SK-N-SH (cell line): Measurements from ENCODE around the gene FAM107B. TPM values are rescaled to one million over a fixed set of nuclear protein-coding genes. Genes with fewer than 3 reads are reported as not detected.

Source experiments
- CTCF ChIA-PET: fragments of 300-600, 350-600 bp; formaldehyde crosslinking; extraction: SDS; loops from one replicate; lab custom pipeline; 2021; lab: Yijun Ruan, JAX
- POLR2A ChIA-PET: fragments of 350-600 bp; sonication (Branson Sonifier 250); formaldehyde crosslinking; extraction: SDS; loops from one replicate; lab custom pipeline; 2020; ENCODE audit warnings: antibody characterized with exemption, inconsistent platforms; lab: Yijun Ruan, JAX
- DNase-seq: peaks from one replicate; pipeline ENCODE4 v3.0.0; 2012
- H2AFZ ChIP-seq: fragments of 200-600 bp; sonication (generic); 2 replicates; pipeline ENCODE4 v1.8.1; 2016; ENCODE audit warnings: antibody characterized with exemption, mild to moderate bottlenecking, low read depth
- H3F3A ChIP-seq: fragments of 200-600 bp; sonication (generic); replicated peaks from 2 replicates; pipeline ENCODE3; 2016; ENCODE audit warnings: antibody characterized with exemption, mild to moderate bottlenecking; ENCODE audit not compliant: insufficient read depth
- H3K27ac ChIP-seq, 2 experiments: fragments of 200-500 bp in 1 of 2; fragments of 200-600 bp in 1 of 2; sonication (Bioruptor generic) in 1 of 2; sonication (generic), shearing (Covaris generic) in 1 of 2; 2 replicates each; pipeline versions ENCODE4 v1.5.1 to v1.6.1; 2014 to 2016; ENCODE audit warnings: low read depth in 2 of 2, inconsistent platforms in 1 of 2, low read length in 1 of 2, mild to moderate bottlenecking in 1 of 2, mixed read lengths in 1 of 2
- H3K27me3 ChIP-seq: fragments of 200-600 bp; sonication (generic), shearing (Covaris generic); 2 replicates; pipeline ENCODE4 v1.6.1; 2016; ENCODE audit warnings: mixed run types; ENCODE audit not compliant: insufficient read depth
- H3K36me3 ChIP-seq, 2 experiments: fragments of 200-500 bp in 1 of 2; fragments of 200-600 bp in 1 of 2; sonication (Bioruptor generic) in 1 of 2; sonication (generic) in 1 of 2; replicated peaks in 1 of 2; 2 replicates each; pipeline versions ENCODE3 to v1.5.1; 2014 to 2016; ENCODE audit warnings: low read length in 1 of 2, mild to moderate bottlenecking in 1 of 2; ENCODE audit not compliant: insufficient read depth in 2 of 2, control insufficient read depth in 1 of 2
- H3K4me1 ChIP-seq, 2 experiments: fragments of 200-500 bp in 1 of 2; fragments of 200-600 bp in 1 of 2; sonication (Bioruptor generic) in 1 of 2; sonication (generic), shearing (Covaris generic) in 1 of 2; 2 replicates each; pipeline versions ENCODE4 v1.5.1 to v1.6.1; 2014 to 2016; ENCODE audit warnings: low read depth in 1 of 2, low read length in 1 of 2, mixed run types in 1 of 2; ENCODE audit not compliant: insufficient read depth in 2 of 2, control insufficient read depth in 1 of 2
- H3K4me2 ChIP-seq: fragments of 200-600 bp; sonication (generic), shearing (Covaris generic); 2 replicates; pipeline ENCODE4 v1.6.1; 2017; ENCODE audit warnings: mixed run types
- H3K4me3 ChIP-seq, 2 experiments: fragments of 200-500 bp in 1 of 2; fragments of 200-600 bp in 1 of 2; sonication (Bioruptor generic) in 1 of 2; sonication (generic), shearing (Covaris generic) in 1 of 2; 2 replicates each; pipeline versions ENCODE4 v1.5.1 to v1.8.1; 2014 to 2016; ENCODE audit warnings: low read depth in 2 of 2, inconsistent platforms in 1 of 2, low read length in 1 of 2, mild to moderate bottlenecking in 1 of 2, mixed read lengths in 1 of 2, moderate library complexity in 1 of 2
- H3K79me2 ChIP-seq: fragments of 200-600 bp; sonication (generic); 2 replicates; pipeline ENCODE4 v1.8.1; 2017; ENCODE audit warnings: mild to moderate bottlenecking; ENCODE audit not compliant: insufficient read depth
- H3K9ac ChIP-seq: fragments of 200-600 bp; sonication (generic); 2 replicates; pipeline ENCODE4 v1.6.1; 2017; ENCODE audit warnings: mixed run types
- H3K9me2 ChIP-seq: fragments of 200-600 bp; sonication (generic); 2 replicates; pipeline ENCODE4 v1.6.1; 2017; ENCODE audit warnings: mixed run types
- H3K9me3 ChIP-seq: fragments of 200-600 bp; sonication (generic); 2 replicates; pipeline ENCODE4 v1.6.1; 2017; ENCODE audit warnings: mixed run types, mild to moderate bottlenecking, moderate library complexity
- H4K20me1 ChIP-seq: fragments of 200-600 bp; sonication (generic); 2 replicates; pipeline ENCODE4 v1.6.1; 2017; ENCODE audit warnings: mild to moderate bottlenecking, mixed run types; ENCODE audit not compliant: insufficient read depth
- CHD2 ChIP-seq: fragments of 150-350 bp; IDR thresholded peaks from 2 replicates; pipeline ENCODE4 v1.6.1; 2018; ENCODE audit warnings: low read length; ENCODE audit not compliant: partially characterized antibody
- CTCF ChIP-seq: fragments of 200-600 bp; sonication (generic); IDR thresholded peaks from 2 replicates; pipeline ENCODE4 v1.6.1; 2017; ENCODE audit warnings: antibody characterized with exemption, mild to moderate bottlenecking, moderate library complexity
- EZH2phosphoT487 ChIP-seq: fragments of 200-600 bp; sonication (generic); IDR thresholded peaks from 2 replicates; pipeline ENCODE4 v1.6.1; 2017; ENCODE audit warnings: low read depth, mixed run types, mild to moderate bottlenecking, antibody characterized with exemption, moderate library complexity, borderline replicate concordance
- FOXM1 ChIP-seq: IDR thresholded peaks from 2 replicates; pipeline ENCODE4 v1.4.0; 2012; ENCODE audit warnings: low read depth, mild to moderate bottlenecking
- GATA2 ChIP-seq: sonication (generic); formaldehyde crosslinking; IDR thresholded peaks from 2 replicates; pipeline ENCODE4 v1.5.0; 2020; ENCODE audit warnings: mild to moderate bottlenecking, missing genetic modification reagents
- JUND ChIP-seq: IDR thresholded peaks from 2 replicates; pipeline ENCODE4 v1.4.0; 2012
- MXI1 ChIP-seq: IDR thresholded peaks from 2 replicates; pipeline ENCODE4 v1.6.1; 2012; ENCODE audit warnings: mild to moderate bottlenecking, low read depth, low read length, improper control_type of control experiment
- NFIC ChIP-seq: IDR thresholded peaks from 2 replicates; pipeline ENCODE4 v1.4.0; 2012; ENCODE audit warnings: borderline replicate concordance
- RCOR1 ChIP-seq: fragments of 150-350 bp; IDR thresholded peaks from 2 replicates; pipeline ENCODE4 v1.6.1; 2017; ENCODE audit warnings: antibody characterized with exemption, low read length
- RFX5 ChIP-seq: IDR thresholded peaks from 2 replicates; pipeline ENCODE4 v1.6.1; 2012; ENCODE audit warnings: mild to moderate bottlenecking, improper control_type of control experiment, low read length
- RXRA ChIP-seq: IDR thresholded peaks from 2 replicates; pipeline ENCODE4 v1.4.0; 2012; ENCODE audit warnings: low read depth, mild to moderate bottlenecking, borderline replicate concordance
- SMC3 ChIP-seq: IDR thresholded peaks from 2 replicates; pipeline ENCODE4 v1.6.1; 2012; ENCODE audit warnings: low read depth, low read length, improper control_type of control experiment
- TAF1 ChIP-seq: IDR thresholded peaks from 2 replicates; pipeline ENCODE4 v1.6.1; 2012; ENCODE audit warnings: low read depth, mild to moderate bottlenecking, low read length, moderate library complexity, borderline replicate concordance
- TCF12 ChIP-seq: IDR thresholded peaks from 2 replicates; pipeline ENCODE4 v1.4.0; 2012
- USF2 ChIP-seq: fragments of 150-350 bp; IDR thresholded peaks from 2 replicates; pipeline ENCODE4 v1.6.1; 2017; ENCODE audit warnings: antibody characterized with exemption, low read length, low read depth, borderline replicate concordance
- WGBS: methylation state at CpG from one replicate; pipeline ENCODE4 v1.1.6; 2017; ENCODE audit warnings: low lambda C conversion rate; 5-methylcytosine and 5-hydroxymethylcytosine counted together
- polyA plus RNA-seq, 3 experiments: library from polyadenylated mRNA; depleted of rRNA; stranded (reverse); fragments of >200 nt; gene quantifications; 2 replicates each; pipeline ENCODE4 v1.2.3, GENCODE V29; 2012
- TF ChIP-seq, protein P1 (sequence below): IDR thresholded peaks from 2 replicates; pipeline ENCODE4 v1.4.0; 2012; ENCODE audit warnings: low read depth, borderline replicate concordance
- TF ChIP-seq, protein P2 (sequence below): IDR thresholded peaks from 2 replicates; pipeline ENCODE4 v1.4.0; 2012; ENCODE audit warnings: low read depth

The FAM107B gene
- polyA plus RNA-seq, 1 of the 3 experiments (the other 2 are of a cell fraction), result 1.0 TPM

GRCh38 chr10:14574291-14574690, 200.4 kb downstream of the FAM107B start (continued):
- TF ChIP-seq CTCF (no peak), RFX5 (no peak)
- TF ChIP-seq, all 33 proteins: peak for 0

- H3K4me2 ChIP-seq, result no peak overlapping the region
- POLR2A ChIA-PET, result no interaction called here
Measured at GRCh38 chr10:14573666-14574261, 200.9 kb downstream of the FAM107B start.

GRCh38 chr10:14572811-14573210, 201.9 kb downstream of the FAM107B start:
- H3K36me3 ChIP-seq, result no peaks in the 10 kb centered on the region
- no peaks in the 10 kb centered on the region for H3F3A ChIP-seq
- H2AFZ ChIP-seq, result no peak overlapping the region
- H3K9me3 ChIP-seq, result no peaks in the 10 kb centered on the region
- CTCF ChIA-PET, result interaction anchor here (0.6 kb wide), 1 partner anchor 20 kb away, joined by 3 read pairs; no protein-coding TSS in a partner anchor
- peaks cover 0 to 5% of the 10 kb centered on the region in 2 experiments; a peak in 2 of 4 replicates for H3K4me1 ChIP-seq
- H4K20me1 ChIP-seq, result no peaks in the 10 kb centered on the region
- WGBS, result 62% methylated on average over 3 of the region's 3 CpGs
- H3K4me2 ChIP-seq, result no peak overlapping the region
- H3K9me2 ChIP-seq, result no peaks in the 10 kb centered on the region
- POLR2A ChIA-PET, result no interaction called here
- H3K79me2 ChIP-seq, result no peaks in the 10 kb centered on the region
- H3K9ac ChIP-seq, result no peak overlapping the region
- no peak overlapping the region for H3K27ac ChIP-seq
- no peak for DNase-seq
- H3K4me3 ChIP-seq, result no peak overlapping the region
- no peaks in the 10 kb centered on the region for H3K27me3 ChIP-seq
- TF ChIP-seq NFIC, result no peak
- no peak for TF ChIP-seq USF2
- TF ChIP-seq, protein P1, sequence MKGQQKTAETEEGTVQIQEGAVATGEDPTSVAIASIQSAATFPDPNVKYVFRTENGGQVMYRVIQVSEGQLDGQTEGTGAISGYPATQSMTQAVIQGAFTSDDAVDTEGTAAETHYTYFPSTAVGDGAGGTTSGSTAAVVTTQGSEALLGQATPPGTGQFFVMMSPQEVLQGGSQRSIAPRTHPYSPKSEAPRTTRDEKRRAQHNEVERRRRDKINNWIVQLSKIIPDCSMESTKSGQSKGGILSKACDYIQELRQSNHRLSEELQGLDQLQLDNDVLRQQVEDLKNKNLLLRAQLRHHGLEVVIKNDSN, result no peak
- TF ChIP-seq, protein P2, sequence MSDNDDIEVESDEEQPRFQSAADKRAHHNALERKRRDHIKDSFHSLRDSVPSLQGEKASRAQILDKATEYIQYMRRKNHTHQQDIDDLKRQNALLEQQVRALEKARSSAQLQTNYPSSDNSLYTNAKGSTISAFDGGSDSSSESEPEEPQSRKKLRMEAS, result no peak
- no peak for TF ChIP-seq RCOR1
- no peak for TF ChIP-seq RFX5
- TF ChIP-seq SMC3, result no peak
- no peak for TF ChIP-seq TAF1
- no peak for TF ChIP-seq JUND
- TF ChIP-seq GATA2 (CRISPR knock-in tag), result no peak
- no peak for TF ChIP-seq CHD2

More at GRCh38 chr10:14573666-14574261, 200.9 kb downstream of the FAM107B start:
- Histone ChIP-seq H3K9me2 (no peaks in the 10 kb centered on the region), H3K4me1 (peaks cover 0 to 10% of the 10 kb centered on the region in 2 experiments; a peak in 2 of 4 replicates), H3K36me3 (no peaks in the 10 kb centered on the region), H4K20me1 (no peaks in the 10 kb centered on the region), H2AFZ (no peak overlapping the region), H3F3A (no peaks in the 10 kb centered on the region), H3K9ac (no peak overlapping the region), H3K27ac (peak overlapping the region in 1 of 2 experiments; percentile 47; a peak in 2 of 4 replicates), H3K79me2 (no peaks in the 10 kb centered on the region), H3K27me3 (no peaks in the 10 kb centered on the region), H3K4me3 (no peak overlapping the region), H3K9me3 (no peaks in the 10 kb centered on the region)
- no peak for DNase-seq
- 83% methylated on average over 1 of the region's 1 CpG for WGBS
- no peak for TF ChIP-seq EZH2phosphoT487
- TF ChIP-seq MXI1, result no peak
- TF ChIP-seq GATA2 (CRISPR knock-in tag), result no peak
- TF ChIP-seq RXRA, result no peak
- TF ChIP-seq SMC3, result no peak
- no peak for TF ChIP-seq USF2
- no peak for TF ChIP-seq TCF12
- no peak for TF ChIP-seq NFIC
- TF ChIP-seq, protein P1, result no peak
- no peak for TF ChIP-seq FOXM1
- TF ChIP-seq RFX5, result no peak
- CTCF ChIA-PET, result interaction anchor here (0.6 to 2.2 kb wide), 3 partner anchors 19 to 249 kb away, joined by 3 to 10 read pairs (median 4); no protein-coding TSS in a partner anchor
